GM19438 (cell line): ENCODE data around the gene NFIC.
"Not testable (repeated sequence)": the region's sequence is repeated elsewhere in the genome, so short reads cannot be mapped to it uniquely, and the experiment has no call there.

Experiments
- ATAC-seq: cut with Tn5 transposase; IDR thresholded peaks from one replicate; pipeline ENCODE4 v1.9.1; 2021; ENCODE audit warnings: low read depth; ENCODE audit not compliant: unreplicated experiment

NFIC gene

DNA sequence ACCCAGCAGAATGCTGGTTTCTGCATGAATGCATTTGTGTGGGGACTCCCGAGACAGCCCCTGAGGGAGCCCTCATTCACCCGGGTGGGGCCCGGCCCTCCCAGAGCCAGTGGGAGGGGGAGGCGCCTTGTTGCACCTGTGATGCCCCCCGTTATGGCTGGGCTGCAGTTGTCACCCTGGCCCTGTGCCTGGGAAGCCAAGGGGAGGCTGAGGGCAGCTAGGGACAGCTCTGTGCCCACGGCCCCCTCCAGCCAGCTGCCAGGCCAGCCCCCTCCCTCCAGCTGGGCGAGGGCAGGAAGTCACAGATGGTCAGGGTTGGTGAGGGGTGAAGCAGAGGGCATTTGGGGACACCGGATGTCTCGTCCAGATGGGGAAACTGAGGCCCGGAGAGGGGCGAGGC is 26.1 kb downstream of the NFIC start:
- ATAC-seq = no peak

DNA sequence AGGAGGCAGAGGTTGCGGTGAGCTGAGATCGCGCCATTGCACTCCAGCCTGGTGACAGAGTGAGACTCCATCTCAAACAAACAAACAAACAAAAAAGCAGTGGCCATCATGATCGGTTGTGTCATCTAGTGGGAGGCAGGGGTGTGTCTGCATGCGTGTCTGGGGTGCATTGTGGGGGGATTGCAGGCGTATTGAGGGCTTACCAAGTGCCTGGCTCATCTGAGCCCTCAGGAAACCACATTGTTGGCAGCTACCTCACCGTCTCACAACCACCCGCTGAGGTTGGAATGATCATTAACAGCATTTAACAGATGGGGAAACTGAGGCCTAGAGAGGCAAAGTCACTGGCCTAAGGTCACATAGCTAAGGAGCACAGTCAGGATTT is 30.5 kb downstream of the NFIC start:
- ATAC-seq = no peak

DNA sequence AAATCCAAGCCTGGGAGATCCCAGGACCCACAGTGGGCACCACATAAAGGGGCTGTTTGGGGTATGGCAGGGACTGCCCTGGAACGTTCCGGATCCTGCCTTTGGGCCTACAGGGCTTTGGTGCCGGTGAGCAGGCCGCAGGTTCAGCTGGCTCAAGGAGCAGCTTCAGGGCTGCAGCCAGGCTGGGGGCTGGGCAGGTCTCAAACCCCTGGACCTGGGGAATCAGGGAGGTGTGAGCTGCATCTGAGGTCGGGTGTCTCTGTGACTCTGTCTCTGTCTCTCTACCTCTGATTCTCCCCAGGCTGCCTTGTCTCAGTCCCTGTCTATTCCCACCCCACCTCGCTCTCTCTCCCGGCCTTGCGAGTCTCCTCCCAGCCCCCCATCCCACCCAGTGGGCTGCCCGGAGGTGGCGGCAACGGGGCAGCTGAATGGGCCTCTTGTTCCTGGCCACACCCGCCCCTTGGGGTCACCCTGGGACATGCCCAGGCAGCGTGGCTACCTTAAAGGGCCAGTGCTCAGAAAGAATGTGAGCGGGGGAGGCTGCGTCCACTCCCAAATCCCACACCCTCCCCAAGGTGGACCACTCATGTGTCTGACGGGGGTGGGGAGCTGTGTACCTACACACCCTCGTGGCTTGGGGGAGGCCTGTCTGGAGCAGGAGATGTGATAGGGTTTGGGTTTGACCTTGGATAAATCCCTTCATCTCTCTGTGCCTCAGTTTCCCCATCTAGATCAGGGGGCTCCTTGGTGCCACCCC is 31.1 kb downstream of the NFIC start:
- ATAC-seq = no peak

DNA sequence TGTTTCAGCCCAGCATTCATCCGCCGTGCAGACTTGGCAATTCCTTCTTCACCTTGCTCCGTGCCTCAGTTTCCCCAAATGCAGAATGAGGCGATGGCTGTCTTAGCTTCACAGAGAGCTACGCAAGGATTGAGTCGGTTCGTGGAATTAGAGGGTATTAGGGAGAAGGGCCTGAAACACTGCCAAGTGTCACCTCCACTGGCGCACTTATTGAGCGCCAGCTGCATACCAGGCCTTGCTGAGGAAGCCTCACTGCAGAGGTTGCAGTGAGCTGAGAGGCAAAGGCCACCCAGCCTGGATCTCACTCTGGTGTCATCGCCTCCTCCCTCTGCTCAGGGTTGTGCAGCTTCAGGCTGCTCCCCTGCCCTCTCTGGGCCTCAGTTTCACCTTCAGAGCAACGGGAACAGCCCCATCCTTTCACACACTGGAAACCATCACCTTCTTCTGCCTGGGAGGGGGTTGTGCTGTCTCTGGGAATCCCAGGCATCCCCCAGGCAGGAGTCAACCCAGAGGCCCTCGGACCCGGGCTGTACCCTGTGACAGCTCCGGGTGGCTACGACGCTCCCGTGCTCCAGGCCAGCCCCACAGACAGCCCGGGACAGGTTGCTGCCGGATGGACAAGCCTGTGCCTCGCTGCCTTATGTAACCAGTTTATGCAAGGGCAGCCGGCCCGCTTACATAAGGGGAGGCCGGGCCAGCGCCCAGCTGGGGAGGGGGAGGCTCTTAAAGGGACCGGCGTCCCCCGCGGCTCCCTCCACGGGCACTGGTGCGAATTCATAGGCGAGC is 31.9 kb downstream of the NFIC start:
- no peak for ATAC-seq

DNA sequence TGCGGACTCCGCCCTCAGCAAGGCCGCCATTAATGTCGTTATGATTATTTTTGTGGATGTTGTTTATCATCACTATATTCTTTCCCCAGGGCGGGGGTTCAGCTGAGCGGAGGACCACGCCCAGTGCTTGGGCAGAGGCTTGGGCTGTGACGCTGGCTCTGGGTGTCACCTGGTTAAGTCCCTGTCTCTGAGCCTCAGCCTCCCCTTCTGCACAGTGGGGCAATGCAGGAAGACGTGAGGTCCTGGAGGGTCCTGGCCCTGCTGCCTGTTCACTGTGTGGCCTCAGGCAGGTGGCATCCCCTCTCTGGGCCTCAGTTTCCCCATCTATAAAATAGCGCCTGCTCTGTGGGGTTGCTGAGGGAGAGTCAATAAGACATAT is 32.5 kb downstream of the NFIC start:
- no peak for ATAC-seq

DNA sequence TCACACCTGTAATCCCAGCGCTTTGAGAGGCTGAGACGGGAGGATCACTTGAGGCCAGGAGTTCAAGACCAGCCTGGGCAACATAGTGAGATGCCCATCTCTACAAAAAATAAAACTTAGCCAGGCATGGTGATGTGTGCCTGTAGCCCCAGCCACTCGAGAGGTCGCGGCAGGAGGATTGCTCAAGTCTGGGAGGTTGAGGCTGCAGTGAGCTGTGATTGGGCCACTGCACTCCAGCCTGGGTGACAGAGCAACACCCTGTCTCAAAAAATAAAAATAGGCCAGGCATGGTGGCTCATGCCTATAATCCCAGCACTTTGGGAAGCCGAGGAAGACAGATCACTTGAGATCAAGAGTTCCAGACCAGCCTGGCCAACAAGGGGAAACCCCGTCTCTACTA is 32.9 kb downstream of the NFIC start:
- ATAC-seq = not testable (repeated sequence)

DNA sequence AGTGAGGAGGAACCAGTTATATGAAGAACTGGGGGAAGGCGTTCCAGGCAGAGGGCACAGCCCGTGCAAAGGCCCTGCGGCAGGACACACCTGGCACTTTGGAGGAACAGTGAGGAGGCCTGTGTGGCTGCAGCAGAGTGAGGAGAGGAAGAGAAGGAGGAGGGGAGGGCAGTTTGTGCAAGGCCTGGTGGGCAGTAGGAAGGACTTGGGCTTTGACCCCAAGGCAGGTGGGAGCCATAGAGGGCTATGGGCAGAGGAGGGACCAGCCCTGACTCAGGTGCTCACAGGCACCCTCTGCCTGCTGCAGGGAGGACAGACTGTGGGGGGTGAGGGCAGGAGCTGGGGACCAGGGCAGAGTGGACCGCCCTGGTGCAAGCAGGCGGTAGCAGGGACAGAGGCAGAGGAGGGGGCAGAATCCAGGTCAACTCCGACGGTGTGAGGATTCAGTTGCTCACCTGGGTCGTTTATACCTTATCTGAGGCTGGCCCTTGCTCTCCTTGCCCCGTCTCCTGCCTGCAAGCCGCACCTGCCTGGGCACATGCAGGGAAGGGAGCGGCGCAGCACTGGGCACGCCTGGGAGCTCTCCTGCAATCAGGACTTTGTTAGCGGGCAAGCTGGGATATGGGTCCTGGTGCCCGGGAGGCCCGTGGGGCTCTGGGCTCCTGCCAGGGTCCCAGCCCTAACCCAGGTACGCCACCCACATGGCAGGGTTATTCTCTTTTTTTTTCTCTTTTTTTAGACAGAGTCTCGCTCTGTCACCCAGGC is 34.8 kb downstream of the NFIC start:
- no peak for ATAC-seq

DNA sequence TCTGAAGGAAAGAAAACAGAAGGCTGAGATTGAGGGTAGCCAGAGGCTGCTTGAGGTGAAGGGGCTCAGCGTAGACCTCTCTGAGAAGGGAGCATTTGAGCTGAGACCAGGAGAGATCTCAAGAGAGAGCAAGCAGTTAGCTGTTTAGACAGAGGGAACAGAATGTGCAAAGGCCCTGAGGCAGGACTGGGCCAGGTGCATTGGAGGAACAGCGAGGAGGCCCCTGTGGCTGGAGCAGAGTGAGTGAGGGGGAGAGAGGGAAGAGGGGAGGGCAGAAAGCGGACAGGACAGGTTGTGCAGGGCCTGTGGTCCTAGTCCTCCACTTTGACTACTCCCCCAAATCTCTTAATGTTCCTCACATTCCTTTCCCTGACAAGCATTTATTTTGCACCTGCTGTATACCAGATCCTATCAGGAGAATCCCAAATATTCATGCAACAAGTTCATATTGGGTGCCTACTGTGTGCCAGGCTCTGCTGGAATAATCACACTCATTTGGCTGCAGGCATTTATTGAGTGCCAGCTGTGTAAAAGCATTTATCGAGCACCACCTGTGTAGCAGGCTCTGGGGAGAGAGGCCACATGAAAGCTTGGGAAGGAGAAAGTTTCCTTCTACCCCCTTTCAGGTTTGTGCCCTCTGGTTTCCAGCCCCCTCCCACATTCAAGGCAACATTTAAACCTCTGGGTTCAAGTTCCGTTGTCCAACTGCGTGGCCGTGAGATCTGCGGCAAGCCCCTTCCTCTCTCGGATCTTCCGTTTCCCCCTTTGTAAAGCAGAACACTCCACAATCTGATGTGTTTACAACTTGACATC is 36.5 kb downstream of the NFIC start:
- no peak for ATAC-seq

DNA sequence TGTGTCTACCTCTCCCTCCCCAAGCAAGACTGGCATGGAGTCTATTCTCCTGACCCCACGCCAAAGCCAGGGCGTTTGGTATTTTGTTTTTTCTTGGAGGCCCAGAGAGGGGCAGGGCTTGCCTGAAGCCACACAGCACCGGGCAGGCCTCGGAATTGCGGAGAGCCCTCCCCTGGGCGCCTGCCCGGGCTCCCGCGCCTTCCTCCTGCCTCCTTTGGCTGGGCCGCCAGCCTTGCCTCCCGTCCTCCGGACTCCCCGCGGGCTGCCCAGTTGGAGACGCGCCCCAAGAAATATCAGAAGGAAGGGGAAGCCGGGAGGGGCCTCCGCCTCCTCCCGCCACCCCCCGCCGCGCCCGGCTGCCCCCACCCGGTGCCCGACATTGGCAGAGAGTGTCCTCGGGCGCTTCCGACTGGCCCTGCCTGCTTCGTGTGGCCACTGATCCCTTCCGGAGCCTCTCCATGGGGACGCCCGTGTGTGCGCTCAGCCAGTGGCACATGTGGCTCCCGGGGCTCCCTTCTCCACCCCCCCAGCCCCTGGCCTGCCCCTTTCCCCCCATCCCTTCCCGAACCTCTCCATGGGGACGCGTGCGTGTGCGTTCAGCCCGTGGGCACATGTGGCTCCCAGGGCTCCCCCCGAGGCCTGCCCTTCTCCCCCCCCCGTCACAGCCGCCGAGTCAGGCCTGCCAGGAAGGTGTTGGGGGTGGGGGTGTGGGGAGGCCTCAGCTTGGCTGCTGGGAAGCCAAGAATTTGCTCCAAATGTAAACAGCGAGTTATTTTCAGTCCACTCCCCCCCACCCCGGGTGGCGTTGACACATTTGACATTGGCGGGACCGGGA is 37.3 kb downstream of the NFIC start:
- no peak for ATAC-seq

DNA sequence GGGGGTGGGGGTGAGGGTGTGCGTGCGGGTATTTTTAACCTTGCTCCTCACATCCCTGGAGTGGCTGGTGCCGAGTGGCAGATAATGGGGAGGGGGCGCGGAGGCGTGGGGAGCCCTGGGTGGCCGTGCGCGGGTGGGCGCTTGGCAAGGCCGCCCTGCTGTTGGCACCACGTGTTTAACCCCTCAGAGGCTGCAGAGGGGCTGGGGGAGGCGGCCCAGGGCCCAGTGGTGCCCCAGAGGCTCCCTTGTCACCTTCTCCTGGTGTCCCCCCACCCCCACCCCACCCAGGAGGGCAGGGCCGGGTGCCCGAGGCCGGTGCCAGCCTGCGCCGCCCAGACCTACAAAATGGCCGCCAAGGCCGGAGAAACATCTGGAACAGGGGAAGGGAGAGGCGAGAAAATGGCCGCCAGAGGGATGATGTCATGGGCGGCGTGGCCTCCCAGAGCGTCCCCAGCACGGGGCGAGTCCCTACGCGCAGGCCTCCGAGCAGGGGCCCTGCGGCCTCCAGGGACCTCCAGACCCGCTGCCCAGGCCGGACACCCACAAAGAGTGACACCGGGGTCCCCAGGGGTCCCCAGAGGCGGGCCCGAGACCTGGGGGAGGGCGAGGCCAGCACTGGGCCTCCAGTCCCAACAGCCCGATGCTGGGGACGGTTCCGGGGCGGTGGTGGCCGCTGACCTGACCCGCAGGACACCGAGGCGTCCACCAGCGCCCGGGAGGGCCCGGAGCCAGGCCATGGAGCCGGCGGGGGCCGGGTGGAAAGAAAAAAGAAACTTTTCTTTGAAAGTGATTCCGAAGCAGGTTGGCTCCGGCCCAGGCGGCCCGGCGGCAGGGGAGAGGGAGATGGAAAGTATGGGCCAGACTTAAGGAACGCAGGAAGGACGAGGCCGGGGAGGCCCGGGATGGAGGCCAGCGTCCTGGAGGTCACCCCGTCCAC is 38.2 kb downstream of the NFIC start:
- no peak for ATAC-seq

DNA sequence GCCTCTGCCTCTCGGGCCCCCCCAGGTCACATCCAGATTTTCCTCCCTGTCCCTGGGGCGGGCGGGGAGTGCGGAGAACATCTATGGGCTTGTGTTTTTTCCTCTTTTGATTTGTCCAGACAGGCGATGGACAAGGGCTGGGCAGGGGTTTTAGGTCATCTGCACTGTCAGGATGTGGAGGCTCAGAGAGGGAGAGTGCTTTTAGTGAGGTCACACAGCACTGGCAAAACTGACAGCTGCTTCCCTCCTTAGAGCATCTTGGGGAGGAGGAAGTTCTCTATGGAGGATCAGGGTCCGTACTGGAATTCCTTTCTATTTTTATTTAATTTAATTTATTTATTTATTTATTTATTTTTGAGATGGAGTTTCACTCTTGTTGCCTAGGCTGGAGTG is 38.9 kb downstream of the NFIC start:
- no peak for ATAC-seq

DNA sequence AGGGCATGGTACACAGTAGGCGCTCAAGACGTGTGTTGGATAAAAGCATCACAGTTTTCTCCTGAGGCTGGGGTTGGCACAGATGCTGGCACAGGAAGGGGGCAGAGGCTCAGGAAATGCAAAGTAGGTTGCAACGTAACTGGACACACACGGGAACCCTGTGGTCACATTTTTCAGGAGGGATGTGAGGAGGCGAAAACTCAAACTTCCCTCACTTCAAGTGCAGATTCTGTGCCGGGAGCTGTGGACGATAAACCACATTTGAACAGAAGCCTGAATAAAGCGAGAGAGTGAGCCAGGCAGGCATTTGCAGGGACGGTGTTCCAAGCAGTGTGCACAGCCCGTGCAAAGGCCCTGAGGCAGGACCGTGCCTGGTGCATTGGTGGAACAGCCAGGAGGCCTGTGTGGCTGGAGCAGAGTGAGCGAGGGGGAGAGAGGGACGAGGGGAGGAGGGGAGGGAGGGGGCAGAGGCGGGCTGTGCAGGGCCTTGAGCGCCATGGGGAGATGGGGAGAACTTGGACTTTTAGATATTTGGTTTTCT is 40.3 kb downstream of the NFIC start:
- ATAC-seq = no peak

DNA sequence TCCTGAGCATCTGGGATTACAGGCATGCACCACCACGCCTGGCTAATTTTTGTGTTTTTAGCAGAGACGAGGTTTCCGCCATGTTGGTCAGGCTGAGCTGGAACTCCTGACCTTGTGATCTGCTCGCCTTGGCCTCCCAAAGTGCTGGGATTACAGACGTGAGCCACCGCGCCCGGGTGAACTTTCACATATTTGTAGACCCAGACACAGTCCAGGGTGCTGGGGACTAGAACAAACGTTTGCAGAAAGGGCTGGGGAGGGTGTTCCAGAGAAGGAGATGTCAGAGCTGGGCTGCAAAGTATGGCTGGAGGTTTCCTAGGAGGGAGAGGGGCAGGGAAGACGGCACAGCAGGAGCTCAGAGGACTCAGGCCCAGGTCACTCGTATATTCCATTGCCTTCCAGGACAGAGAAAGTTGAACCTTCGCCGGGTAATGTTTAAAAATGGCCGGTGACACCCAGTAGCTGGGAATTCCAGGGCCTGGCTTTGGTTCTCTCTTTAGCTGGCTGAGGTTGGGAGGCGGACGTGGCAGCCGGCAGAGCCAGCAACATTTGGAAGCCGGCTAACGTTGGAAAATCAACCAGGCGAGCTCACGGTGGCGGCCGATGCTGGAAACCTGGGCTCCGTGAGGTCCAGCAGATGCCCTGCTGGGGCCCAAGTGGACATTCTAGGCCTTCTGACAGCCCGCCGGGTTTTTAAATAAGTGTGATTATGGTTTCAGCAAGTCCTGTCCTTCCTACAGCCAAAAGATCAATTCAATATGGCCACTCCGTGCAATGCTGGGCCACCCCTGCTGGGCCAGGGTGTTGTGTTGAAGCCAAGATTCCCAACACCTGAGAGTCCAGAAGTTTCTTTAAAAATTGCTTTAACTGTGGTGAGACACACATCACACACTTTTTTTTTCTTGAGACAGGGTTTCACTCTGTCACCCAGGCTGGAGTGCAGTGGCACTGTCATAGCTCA is 41.5 kb downstream of the NFIC start:
- ATAC-seq = no peak

DNA sequence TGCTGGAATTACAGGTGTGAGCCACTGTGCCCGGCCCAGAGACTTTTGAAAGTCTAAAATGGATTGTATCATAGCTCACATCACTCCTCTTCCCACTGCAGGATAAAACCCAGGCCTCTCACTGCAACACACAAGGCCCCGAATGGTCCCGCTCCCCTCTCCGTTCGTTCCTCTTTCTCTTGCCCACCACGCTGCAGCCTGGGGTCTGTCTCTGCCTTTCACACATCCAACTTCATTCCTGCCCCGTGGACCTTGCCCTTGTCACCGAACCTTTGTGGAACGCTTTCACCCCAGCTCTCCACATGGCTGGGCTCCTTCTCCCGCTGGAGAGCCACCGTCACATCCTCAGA is 42.6 kb downstream of the NFIC start:
- no peak for ATAC-seq

DNA sequence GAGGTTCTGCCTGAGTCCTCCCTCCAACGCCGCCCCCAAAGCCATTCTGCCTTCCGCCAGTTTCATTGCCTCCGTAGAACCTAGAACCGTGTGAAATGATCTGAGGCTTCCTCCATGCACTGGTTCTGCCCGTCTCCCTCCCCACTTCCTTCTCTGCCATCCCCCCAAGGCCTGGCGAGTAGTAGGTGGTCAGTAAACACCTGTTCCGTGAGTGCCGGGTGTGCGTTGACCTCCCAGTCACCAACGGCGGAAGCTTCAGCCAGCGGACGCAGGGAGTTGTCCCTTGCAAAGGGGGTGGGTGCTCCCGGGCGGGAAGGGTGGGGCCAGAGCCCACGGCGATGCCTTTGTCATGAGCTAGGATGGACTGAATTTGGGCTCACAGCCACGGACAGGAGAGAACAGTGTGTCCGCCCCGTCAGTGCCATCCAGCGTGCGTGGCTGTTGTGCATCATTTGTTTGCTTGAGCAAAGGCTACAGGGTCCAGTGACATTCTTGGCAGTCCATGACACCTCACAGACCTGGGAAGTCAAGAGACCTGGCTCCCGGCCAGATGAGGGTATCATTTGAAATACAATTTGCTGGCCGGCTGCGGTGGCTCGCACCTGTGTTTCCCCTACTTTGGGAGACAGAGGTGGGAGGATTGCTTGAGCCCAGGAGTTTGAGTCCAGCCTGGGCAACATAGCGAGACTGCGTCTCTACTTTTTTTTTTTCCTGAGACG is 43.1 kb downstream of the NFIC start:
- no peak for ATAC-seq

DNA sequence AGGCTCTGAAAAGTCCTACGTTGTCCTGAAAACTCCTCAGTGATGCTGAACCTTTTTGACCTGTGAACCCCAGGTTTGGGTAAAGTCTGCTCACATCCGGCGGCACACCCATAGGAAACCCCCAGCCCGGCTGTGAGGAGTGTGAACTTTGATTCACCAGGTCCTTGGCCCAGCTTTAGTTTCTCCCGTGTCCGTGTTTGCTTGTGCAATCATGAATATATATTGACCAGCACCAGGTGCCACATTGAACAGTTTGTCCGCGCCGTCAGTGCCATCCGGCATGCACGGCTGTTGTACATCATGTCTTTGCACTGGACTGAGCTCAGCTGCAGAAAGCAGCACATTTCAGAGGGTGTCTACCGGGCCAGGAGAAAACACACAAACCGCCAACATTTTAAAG is 45.3 kb downstream of the NFIC start:
- ATAC-seq = no peak

DNA sequence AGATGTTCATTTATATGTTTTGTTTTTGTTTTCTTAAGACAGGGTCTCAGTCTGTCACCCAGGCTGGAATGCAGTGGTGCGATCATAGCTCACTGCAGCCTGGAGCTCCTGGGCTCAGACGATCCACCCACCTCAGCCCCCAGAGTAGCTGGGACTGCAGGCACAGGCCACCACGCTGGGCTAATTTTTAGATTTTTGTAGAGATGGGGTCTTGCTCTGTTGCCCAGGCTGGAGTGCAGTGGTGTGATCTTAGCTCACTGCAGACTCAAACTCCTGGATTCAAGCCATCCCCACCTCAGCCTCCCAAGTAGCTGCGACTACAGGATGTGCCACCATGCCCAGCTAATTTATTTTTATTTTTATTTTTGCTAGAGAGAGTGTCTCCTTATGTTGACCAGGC is 45.7 kb downstream of the NFIC start:
- ATAC-seq = no peak
